Astrocyte of the spinal cord (primary cell): ENCODE measurements around the gene FRMD1.

Source experiments
- DNase-seq: peaks from one replicate; pipeline ENCODE4 v3.0.0; 2011; ENCODE audit warnings: low read depth, low spot score
- H3K4me3 ChIP-seq: 2 replicates; pipeline ENCODE4 v1.5.1; 2011; ENCODE audit warnings: low read depth, mild to moderate bottlenecking, low read length, moderate library complexity
- in situ Hi-C: cut with HindIII; loops from 2 replicates; pipeline ENCODE4 v1.10.0; 2017; ENCODE audit warnings: low sequenced_read_pairs
- TF ChIP-seq, protein P1 (sequence below): IDR thresholded peaks from 2 replicates; pipeline ENCODE4 v1.5.1; 2012; ENCODE audit warnings: low read depth, mild to moderate bottlenecking, low read length, inconsistent platforms

Gene FRMD1

DNA sequence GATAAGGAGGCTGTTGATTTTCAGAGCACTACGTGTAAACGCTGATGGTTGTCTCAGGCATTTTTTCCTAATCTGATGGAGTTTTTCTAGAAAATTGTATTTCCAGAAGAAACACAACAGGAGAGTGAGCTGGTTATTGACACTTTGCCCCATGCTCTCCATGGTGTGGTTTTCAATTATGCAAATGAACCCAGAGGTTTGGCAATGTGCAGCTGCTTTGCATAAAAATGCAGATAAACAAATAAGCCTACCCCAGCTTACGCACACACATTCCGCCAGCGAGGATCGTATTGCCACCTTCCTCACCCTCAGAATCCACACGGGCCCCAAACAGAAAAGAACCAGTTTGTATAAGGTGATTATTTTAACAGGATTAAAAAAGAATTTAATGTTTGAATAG lies 45.1 kb upstream of the FRMD1 start:
- no peak for DNase-seq
- TF ChIP-seq, protein P1, sequence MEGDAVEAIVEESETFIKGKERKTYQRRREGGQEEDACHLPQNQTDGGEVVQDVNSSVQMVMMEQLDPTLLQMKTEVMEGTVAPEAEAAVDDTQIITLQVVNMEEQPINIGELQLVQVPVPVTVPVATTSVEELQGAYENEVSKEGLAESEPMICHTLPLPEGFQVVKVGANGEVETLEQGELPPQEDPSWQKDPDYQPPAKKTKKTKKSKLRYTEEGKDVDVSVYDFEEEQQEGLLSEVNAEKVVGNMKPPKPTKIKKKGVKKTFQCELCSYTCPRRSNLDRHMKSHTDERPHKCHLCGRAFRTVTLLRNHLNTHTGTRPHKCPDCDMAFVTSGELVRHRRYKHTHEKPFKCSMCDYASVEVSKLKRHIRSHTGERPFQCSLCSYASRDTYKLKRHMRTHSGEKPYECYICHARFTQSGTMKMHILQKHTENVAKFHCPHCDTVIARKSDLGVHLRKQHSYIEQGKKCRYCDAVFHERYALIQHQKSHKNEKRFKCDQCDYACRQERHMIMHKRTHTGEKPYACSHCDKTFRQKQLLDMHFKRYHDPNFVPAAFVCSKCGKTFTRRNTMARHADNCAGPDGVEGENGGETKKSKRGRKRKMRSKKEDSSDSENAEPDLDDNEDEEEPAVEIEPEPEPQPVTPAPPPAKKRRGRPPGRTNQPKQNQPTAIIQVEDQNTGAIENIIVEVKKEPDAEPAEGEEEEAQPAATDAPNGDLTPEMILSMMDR = no peak
- in situ Hi-C loops = no loop called here
- H3K4me3 ChIP-seq = no peak overlapping the region

GRCh38 chr6:168123165-168123911 lies 44.3 kb upstream of the FRMD1 start:
- H3K4me3 ChIP-seq = no peak overlapping the region
- in situ Hi-C loops = no loop called here
- no peak for DNase-seq
- TF ChIP-seq, protein P1 = no peak

- TF ChIP-seq, protein P1 = no peak
- no peak overlapping the region for H3K4me3 ChIP-seq
- in situ Hi-C loops = no loop called here
- DNase-seq = no peak
Observed at GRCh38 chr6:168122521-168122920, 43.5 kb upstream of the FRMD1 start.

- in situ Hi-C loops = no loop called here
Observed at GRCh38 chr6:168122011-168122410, 43.0 kb upstream of the FRMD1 start.

DNA sequence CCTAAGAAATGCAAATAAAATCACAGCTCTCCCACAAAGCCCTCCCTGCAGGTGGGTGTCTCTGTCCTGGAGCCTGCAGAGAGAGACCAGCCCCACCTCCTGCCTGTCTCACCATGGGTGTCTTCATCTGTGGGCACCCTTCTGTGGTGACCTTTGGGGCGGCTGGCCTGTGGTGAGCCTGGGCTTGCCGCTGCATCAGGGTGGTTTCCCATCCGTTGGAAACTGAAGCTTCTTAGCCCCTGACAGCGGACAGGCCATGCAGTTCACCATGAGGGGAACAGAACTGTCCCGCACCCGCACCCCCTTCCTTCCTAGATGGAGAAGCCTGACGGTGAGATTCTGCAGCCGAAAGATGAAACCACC lies 42.3 kb upstream of the FRMD1 start:
- no peak for DNase-seq
- in situ Hi-C loops = no loop called here
- TF ChIP-seq, protein P1 = no peak
- no peak overlapping the region for H3K4me3 ChIP-seq

More at GRCh38 chr6:168122011-168122410, 43.0 kb upstream of the FRMD1 start:
- DNase-seq = no peak
- TF ChIP-seq, protein P1 = no peak
- no peak overlapping the region for H3K4me3 ChIP-seq

DNA sequence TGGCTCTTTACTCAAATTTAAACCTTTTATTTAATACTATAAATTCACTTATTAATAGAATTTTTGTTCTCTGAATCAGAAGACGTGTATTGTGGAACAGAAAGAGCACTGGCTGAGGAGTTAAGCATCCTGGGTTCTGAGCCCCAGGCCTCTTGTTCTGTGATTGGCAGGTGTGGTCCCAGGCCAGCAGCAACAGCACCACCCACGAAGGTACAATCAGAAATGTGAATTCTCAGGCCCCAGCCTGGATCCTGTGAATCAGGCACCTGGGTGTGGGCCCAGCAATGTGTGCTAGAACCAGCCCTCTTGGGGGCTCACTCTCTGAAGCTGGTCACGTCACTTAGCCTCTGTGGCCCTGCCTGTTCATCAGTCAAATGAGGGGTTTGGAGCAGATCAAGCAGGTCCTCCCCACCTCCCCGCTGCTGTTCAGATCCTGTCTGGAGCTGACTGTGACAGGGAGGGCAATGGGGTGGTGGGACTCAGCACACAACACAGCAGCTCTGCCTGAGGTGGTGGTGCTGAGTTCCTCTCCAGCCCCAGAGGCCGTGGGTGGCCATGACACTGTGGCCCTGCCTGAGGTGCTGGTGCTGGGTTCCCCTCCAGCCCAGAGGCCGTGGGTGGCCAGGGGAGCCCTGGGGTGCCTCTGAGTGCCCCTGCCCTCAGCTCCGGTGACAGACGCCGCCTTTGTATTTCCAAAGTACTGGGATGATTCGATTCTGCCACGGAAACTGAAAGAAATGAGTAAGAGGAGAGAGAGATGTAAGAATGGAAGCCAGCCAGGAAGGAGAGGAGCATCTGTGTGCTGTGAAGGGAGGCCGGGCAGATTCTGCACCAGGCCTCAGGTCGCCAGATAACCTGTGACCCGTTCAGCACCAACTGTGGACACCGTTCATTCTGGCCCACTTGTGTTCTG lies 41.6 kb upstream of the FRMD1 start:
- DNase-seq = no peak
- no peak overlapping the region for H3K4me3 ChIP-seq
- TF ChIP-seq, protein P1 = no peak
- in situ Hi-C loops = no loop called here
